ENCODE results near the gene LRMDA. TPM values are rescaled to one million over a fixed set of nuclear protein-coding genes. Genes with fewer than 3 reads are reported as not detected.

LRMDA gene
- total RNA-seq, 1 donor from 2014 or later: 19.4 TPM

DNA sequence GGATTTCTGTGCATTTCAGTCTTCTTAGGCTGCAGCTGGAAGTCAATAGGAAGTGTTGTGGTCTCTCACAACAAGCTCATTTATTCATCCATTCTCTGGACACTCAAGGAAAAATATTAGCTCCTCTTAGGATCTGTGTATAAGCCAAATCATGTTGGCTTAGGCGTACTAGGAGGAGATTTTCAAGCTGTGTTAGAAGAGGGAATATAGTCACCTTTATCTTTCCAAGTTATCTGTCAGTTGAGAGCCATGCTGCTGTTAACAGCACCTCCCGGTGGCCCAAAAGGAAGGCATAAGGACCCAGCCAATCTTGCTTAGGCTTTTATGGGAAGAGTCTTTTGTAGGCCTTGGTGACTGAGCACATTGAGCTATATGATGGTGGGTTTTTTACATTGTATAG is 220.0 kb downstream of the LRMDA start:
- Mint-ChIP-seq H3K4me1 (ENCODE audit: unreplicated experiment) (peaks cover 14% of the 10 kb centered on the region), H3K27ac (ENCODE audit: unreplicated experiment) (no peak overlapping the region), H3K9me3 (ENCODE audit: unreplicated experiment) (no peaks in the 10 kb centered on the region), H3K36me3 (ENCODE audit: low read depth, unreplicated experiment) (no peaks in the 10 kb centered on the region), H3K27me3 (ENCODE audit: unreplicated experiment) (peaks cover 2% of the 10 kb centered on the region), H3K4me3 (ENCODE audit: unreplicated experiment) (no peak overlapping the region)
- no peak for DNase-seq (ENCODE audit: low spot score)
- TF ChIP-seq, protein P1, sequence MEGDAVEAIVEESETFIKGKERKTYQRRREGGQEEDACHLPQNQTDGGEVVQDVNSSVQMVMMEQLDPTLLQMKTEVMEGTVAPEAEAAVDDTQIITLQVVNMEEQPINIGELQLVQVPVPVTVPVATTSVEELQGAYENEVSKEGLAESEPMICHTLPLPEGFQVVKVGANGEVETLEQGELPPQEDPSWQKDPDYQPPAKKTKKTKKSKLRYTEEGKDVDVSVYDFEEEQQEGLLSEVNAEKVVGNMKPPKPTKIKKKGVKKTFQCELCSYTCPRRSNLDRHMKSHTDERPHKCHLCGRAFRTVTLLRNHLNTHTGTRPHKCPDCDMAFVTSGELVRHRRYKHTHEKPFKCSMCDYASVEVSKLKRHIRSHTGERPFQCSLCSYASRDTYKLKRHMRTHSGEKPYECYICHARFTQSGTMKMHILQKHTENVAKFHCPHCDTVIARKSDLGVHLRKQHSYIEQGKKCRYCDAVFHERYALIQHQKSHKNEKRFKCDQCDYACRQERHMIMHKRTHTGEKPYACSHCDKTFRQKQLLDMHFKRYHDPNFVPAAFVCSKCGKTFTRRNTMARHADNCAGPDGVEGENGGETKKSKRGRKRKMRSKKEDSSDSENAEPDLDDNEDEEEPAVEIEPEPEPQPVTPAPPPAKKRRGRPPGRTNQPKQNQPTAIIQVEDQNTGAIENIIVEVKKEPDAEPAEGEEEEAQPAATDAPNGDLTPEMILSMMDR (IDR thresholded peaks at IDR 0.05; ENCODE audit: unreplicated experiment): no peak

DNA sequence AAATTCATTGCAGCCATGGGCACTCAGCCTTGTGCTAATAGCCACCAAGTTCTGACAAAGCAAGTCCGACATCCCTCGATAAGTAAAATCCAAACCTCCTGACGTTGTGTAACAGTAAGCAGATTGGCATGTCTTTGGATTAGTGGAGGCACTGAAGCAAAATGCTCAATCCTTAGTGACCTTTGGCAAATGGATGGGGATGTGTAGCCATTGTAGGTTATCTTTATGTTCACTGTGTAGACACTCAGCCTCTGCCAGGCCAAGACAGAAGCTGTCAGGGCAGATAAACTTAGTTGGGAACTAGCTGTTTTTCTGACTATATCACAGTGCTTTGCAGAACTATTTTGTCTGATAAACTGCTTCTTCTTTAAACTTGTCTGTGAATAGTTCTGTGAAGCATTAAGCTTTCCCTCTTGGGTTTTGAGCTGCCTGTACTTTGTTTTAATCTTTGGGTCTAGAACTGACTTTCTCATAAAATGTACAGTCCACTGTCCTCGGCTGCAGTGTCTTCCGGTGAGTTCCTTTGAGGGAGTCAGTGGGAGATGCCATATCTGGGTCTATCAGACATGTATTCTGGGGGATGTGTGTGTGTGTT is 220.8 kb downstream of the LRMDA start:
- Mint-ChIP-seq H3K27me3 (ENCODE audit: unreplicated experiment) (peaks cover 2% of the 10 kb centered on the region), H3K36me3 (ENCODE audit: low read depth, unreplicated experiment) (no peaks in the 10 kb centered on the region), H3K4me1 (ENCODE audit: unreplicated experiment) (peaks cover 18% of the 10 kb centered on the region), H3K27ac (ENCODE audit: unreplicated experiment) (no peak overlapping the region), H3K9me3 (ENCODE audit: unreplicated experiment) (no peaks in the 10 kb centered on the region), H3K4me3 (ENCODE audit: unreplicated experiment) (no peak overlapping the region)
- TF ChIP-seq, protein P1 (IDR thresholded peaks at IDR 0.05; ENCODE audit: unreplicated experiment): no peak
- no peak for DNase-seq (ENCODE audit: low spot score)

DNA sequence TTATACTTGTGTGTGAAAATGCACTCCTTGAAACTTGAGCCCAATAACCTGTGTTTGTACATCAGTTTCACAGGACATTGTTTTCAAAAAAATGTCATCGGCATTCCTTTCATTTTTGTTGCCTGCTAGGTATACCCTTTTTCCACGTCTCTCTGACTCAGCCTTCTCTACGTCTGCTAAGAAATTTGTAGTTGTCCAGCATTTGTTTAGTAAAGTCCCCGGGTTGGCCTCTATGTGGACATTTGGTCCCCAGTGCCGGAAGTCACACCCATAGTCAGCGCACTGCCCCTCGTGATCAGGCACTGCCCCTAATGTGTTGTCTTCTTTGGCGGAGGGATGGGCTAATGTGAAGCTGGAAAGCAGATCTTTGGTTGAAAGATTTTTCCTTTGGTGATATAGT is 222.3 kb downstream of the LRMDA start:
- TF ChIP-seq, protein P1 (IDR thresholded peaks at IDR 0.05; ENCODE audit: unreplicated experiment): no peak
- Mint-ChIP-seq H3K4me3 (ENCODE audit: unreplicated experiment) (no peak overlapping the region), H3K27ac (ENCODE audit: unreplicated experiment) (no peak overlapping the region), H3K36me3 (ENCODE audit: low read depth, unreplicated experiment) (no peaks in the 10 kb centered on the region), H3K9me3 (ENCODE audit: unreplicated experiment) (no peaks in the 10 kb centered on the region), H3K27me3 (ENCODE audit: unreplicated experiment) (peaks cover 2% of the 10 kb centered on the region), H3K4me1 (ENCODE audit: unreplicated experiment) (peaks cover 18% of the 10 kb centered on the region)
- DNase-seq (ENCODE audit: low spot score): no peak

DNA sequence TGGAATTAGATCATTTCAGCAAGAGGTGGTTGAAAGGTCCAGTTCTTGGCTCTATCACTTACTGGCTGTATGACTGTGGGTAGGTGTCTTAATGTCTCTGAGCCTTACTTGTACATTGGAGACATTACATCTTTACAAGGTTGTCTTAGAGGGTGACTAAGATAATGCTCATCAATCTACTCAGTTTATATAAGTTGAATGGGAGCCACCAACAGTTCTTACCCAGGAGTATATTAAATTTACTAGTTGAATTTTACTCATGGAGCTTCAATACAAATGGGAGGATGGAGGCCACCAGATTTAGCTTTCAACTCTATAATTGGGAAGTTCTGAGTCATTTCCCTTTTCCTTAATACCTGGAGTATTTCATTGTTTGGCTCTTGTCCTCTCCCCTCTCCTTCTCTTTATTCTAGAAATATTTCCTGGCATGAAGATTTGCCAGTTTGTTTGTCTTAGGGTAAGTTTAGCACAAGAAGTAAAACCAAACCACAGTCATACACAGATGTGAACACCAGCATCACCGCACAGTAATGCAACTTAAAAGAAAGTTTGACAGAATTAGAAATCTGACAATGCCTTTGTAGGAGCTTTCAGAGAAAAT is 222.8 kb downstream of the LRMDA start:
- no peak for DNase-seq (ENCODE audit: low spot score)
- Mint-ChIP-seq H3K9me3 (ENCODE audit: unreplicated experiment) (no peaks in the 10 kb centered on the region), H3K27me3 (ENCODE audit: unreplicated experiment) (peaks cover 2% of the 10 kb centered on the region), H3K27ac (ENCODE audit: unreplicated experiment) (peak overlapping the region; percentile 61), H3K36me3 (ENCODE audit: low read depth, unreplicated experiment) (no peaks in the 10 kb centered on the region), H3K4me1 (ENCODE audit: unreplicated experiment) (peaks cover 20% of the 10 kb centered on the region), H3K4me3 (ENCODE audit: unreplicated experiment) (no peak overlapping the region)
- TF ChIP-seq, protein P1 (IDR thresholded peaks at IDR 0.05; ENCODE audit: unreplicated experiment): no peak

DNA sequence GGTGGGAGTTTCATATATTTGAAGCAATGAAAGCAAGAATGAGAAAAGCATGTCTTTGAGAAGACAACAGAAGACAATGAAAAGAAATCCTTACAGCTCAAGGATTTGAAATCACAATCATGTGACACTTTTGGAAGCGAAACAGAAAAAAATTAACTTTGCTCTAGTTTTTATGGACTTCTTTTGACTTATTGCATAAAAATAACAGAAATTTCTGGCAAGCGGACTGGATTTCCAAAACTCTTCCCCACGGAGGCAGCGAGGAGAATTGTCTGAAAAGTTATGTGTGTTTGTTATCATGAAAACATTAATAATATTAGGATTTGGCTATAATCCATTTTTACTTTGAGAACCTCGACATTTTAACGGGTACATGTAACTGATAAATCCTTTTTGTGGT is 223.3 kb downstream of the LRMDA start:
- TF ChIP-seq, protein P1 (IDR thresholded peaks at IDR 0.05; ENCODE audit: unreplicated experiment): no peak
- Mint-ChIP-seq H3K9me3 (ENCODE audit: unreplicated experiment) (no peaks in the 10 kb centered on the region), H3K4me1 (ENCODE audit: unreplicated experiment) (peaks cover 21% of the 10 kb centered on the region), H3K36me3 (ENCODE audit: low read depth, unreplicated experiment) (no peaks in the 10 kb centered on the region), H3K27me3 (ENCODE audit: unreplicated experiment) (peaks cover 2% of the 10 kb centered on the region), H3K27ac (ENCODE audit: unreplicated experiment) (peak overlapping the region; percentile 61), H3K4me3 (ENCODE audit: unreplicated experiment) (no peak overlapping the region)
- DNase-seq (ENCODE audit: low spot score): no peak
